Midbrain (tissue), 1 donor: ENCODE data around the gene STX18.
"Not testable (repeated sequence)": the region's sequence is repeated elsewhere in the genome, so short reads cannot be mapped to it uniquely, and the experiment has no call there.

Experiments
- DNase-seq: peaks from one replicate; lab custom pipeline; 2025; lab: John Stamatoyannopoulos, UW

STX18 gene

DNA sequence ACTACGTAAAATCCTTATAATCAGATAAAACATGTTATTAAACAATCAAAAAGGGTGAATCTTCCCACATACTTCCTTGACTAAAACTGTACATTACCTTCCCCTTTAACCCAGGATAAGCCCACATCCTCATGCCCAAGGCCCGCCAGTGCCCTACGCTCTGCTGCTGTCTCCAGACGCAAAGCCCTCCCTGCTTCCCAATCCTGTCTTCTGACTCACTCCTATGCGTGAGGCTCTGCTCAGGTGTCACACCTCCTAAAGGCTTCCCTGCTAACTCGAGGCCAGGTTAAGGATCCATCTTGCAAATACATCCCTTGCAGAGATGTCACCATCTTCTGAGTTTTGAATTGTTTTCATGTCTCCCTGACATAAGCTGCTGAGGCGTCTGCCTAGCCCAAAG, 61.6 kb downstream of the STX18 start:
- DNase-seq, result no peak

DNA sequence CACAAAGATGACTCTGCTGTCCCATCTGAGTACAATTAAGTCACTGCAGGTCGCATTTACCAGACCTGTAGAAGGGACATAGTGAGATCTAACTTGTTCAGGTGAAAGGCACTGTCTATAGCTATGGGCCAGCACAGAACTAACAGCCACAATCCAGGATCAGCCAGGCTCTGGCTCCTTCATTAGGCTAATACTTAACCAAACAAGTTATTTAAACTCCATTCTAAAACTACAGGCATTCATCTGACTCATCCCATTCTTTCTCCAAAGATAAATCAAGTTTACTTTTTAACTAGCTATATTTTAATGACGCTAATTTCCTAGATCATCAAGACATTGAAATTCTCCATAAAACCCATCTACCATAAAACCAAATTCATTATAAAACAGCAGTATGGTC, 62.5 kb downstream of the STX18 start:
- no peak for DNase-seq

- DNase-seq, result no peak
Observed at GRCh38 chr4:4477796-4478195, 64.1 kb downstream of the STX18 start.

- no peak for DNase-seq
Observed at GRCh38 chr4:4477391-4477790, 64.5 kb downstream of the STX18 start.

GRCh38 chr4:4474476-4474875, 67.4 kb downstream of the STX18 start:
- DNase-seq, result no peak

GRCh38 chr4:4472344-4472958, 69.4 kb downstream of the STX18 start:
- no peak for DNase-seq

GRCh38 chr4:4471195-4471594, 70.7 kb downstream of the STX18 start:
- DNase-seq, result no peak

DNA sequence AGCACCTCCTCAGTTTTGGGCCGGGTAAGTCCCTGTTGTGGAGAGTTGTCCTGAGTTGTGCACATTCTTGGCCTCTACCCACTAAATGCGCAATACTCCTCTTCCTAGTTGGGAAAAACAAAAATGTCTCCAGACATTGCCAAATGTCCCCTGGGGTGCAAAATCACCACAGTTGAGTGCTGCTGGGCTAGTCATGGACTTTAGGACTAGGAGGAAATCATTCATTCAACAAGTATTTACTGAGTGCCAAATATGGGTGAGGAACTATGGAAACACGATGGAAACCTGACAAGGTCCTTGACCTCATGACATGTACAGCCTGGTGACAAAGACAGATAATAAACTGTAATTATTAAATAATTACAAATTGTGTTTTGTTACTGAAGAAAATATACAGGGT, 71.6 kb downstream of the STX18 start:
- DNase-seq, result no peak

- DNase-seq, result not testable (repeated sequence)
Observed at GRCh38 chr4:4465238-4465637, 76.6 kb downstream of the STX18 start.

- DNase-seq, result no peak
Observed at GRCh38 chr4:4462970-4463369, 78.9 kb downstream of the STX18 start.

- no peak for DNase-seq
Observed at GRCh38 chr4:4461850-4462249, 80.0 kb downstream of the STX18 start.

DNA sequence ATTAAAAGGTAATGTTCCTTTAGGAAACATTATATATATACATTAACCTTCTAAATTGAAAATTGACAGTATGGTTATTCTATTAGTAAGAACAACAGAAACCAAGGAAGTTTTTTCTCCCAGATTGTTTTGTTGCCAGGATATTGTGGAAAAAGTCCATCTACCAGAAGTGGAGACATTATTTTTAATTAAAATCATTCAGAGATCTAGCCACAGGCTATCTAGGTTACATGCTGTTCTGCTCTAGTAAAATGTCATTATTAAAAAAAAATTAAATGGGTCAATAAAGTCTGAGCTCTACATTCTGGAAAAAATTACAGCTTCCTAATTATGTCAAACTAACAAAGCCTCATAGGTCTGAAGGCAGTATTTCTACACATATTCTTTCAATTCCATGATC, 80.7 kb downstream of the STX18 start:
- DNase-seq, result no peak

- DNase-seq, result no peak
Observed at GRCh38 chr4:4460759-4461158, 81.1 kb downstream of the STX18 start.

- no peak for DNase-seq
Observed at GRCh38 chr4:4459181-4459580, 82.7 kb downstream of the STX18 start.

DNA sequence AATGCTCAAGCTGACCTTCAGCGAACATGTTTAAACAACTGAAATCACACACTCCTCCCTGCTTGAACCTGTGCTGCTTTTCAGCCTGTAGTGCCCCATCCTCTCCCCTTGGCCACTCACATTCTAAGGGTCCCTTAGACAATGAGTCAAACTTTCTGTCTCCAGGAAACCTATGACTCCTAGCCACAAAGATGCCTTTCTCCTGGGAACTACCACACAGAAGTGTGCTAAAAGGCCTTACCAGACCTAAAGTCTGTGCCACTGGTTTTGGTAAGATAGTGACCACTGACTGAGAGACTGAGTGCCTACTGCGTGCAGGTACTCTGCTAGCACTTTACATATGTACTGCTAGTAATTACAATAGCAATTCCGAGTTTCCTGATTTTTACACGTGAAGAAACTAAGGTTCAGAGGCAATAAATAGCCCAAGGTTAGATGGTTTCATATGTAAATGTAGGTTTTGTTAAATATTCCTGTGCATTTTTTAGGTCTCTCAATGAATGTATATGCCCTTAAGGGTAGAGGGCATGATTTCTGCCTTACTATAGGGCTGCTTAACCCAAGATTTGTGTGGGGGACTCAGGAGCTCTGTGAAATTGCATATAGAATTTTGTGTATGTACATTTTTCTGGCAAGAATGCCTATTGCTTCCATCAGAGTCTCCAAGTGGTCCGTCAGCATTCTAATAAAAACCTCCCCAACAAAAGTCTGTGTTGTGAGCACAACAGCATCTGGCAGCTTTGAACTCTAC, 83.9 kb downstream of the STX18 start:
- DNase-seq, result no peak

GRCh38 chr4:4456816-4457578, 84.9 kb downstream of the STX18 start:
- no peak for DNase-seq

DNA sequence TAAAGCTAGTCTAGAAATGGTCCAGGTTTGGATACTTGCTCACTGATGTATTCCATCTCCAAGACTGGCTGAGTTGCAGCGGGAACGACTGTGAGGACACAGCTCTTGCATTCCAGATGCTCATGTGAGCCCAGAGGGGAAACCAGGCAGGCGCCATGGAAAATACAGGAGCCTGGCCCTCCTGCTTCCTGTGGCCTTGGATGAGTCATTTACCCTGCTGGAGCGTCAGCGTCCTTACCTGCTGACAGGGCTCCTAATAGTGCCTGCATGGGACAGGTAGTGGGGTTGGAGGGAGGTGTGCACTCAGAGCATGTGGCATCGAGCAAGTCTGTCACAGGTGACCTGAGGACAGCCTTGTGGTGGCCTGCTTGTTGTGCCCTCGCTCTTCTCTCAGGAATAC, 85.5 kb downstream of the STX18 start:
- DNase-seq, result no peak

- DNase-seq, result no peak
Observed at GRCh38 chr4:4455210-4455865, 86.5 kb downstream of the STX18 start.

GRCh38 chr4:4446434-4446833, 95.4 kb downstream of the STX18 start:
- DNase-seq, result no peak

GRCh38 chr4:4443821-4444220, 98.0 kb downstream of the STX18 start:
- no peak for DNase-seq

DNA sequence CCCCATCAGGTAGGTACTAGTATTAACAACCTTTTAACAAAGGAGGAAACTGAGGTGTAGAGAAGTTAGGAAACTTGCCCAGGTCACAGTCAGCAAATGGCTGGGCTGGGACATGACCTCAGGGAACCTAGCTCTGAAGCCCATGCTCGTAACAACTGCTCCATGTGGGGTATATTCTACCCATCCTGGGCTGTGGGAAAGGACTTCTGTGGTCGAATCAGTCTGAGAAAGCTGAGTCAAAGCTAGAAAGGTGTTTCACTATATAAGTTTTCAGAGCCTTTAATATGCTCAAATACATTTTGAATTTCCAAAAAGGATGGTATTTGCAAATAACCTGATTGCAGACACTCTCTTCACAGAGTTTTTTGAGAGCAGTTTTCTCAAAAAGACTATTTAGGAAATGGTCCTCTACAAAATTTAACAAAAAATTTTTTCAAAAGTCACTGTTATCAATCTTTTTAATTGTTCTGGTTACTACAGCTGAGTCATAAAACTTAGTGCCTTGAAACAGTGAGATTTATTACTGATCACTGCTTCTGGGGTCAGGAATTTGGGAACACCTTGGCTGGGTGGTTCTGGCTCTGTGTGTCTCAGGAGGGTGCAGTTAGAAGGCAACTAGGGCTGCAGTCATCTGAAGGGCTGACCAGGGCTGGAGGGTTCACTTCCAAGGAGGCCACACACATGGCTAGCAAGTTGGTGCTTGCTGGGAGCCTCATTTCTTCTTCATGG, 101.4 kb downstream of the STX18 start:
- DNase-seq, result no peak

- no peak for DNase-seq
Observed at GRCh38 chr4:4439782-4440181, 102.1 kb downstream of the STX18 start.
